Measurements from ENCODE around the gene ZNF518A. TPM values are rescaled to one million over a fixed set of nuclear protein-coding genes. Genes with fewer than 3 reads are reported as not detected.

Gene ZNF518A
- total and polyA plus RNA-seq, 10 of the 15 experiments (the other 5 are each of a cell fraction or from before 2014, with no cell fraction given): 3.7 to 24.4 (median 15.4) TPM

DNA sequence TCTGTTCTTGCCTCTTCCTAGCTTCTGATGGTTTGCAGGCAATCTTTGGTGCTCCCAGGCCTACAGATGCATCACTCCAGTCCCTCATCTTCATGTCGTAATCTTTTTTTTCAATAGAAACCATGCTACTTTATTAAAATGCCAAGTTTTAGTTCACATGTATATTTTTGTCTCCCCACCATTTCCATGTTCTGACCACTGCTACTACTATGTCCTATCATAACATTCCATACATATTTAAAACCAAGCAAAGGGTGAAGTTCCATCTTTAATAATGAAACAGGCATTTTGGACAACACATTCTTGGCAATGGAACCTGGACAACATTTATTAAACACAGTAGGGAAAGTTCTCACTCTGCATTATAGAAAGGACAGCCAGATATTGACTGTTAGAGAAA, 58.8 kb downstream of the ZNF518A start:
- H2AFZ ChIP-seq (ENCODE audit: control insufficient read depth, low read depth, low read length): no peak overlapping the region
- CTCF ChIA-PET: no interaction called here
- peaks cover 6% of the 10 kb centered on the region for H3K9me3 ChIP-seq (replicated peaks; ENCODE audit: control insufficient read depth, insufficient read depth, low read length)
- H3K4me3 ChIP-seq: no peak overlapping the region
- RAD21 ChIA-PET (ENCODE audit: unreplicated experiment): no interaction called here
- no peaks in the 10 kb centered on the region for H3K79me2 ChIP-seq (ENCODE audit: control insufficient read depth, insufficient read depth, low read length)
- no peaks in the 10 kb centered on the region for H4K20me1 ChIP-seq (ENCODE audit: control insufficient read depth, insufficient read depth)
- ATAC-seq (no peak), DNase-seq (ENCODE audit: low read depth, low spot score) (no peak), FAIRE-seq (no peak)
- no TSS peak for BruUV-seq (replicated peaks)
- H3K9ac ChIP-seq (ENCODE audit: control insufficient read depth, insufficient read depth, low read length): no peak overlapping the region
- no peaks in the 10 kb centered on the region for H3K27me3 ChIP-seq (replicated peaks in 1 of 2; ENCODE audit: control insufficient read depth in 2 of 2, insufficient read depth in 2 of 2, low read length in 1 of 2)
- intact Hi-C loops (cut with micrococcal nuclease; ENCODE audit: unreplicated experiment) (no loop called here), in situ Hi-C loops (cut with MboI) (no loop called here)
- H3K4me2 ChIP-seq (ENCODE audit: control insufficient read depth, insufficient read depth): no peak overlapping the region
- POLR2A ChIA-PET: no interaction called here
- no peak overlapping the region for H3K27ac ChIP-seq (ENCODE audit: control insufficient read depth, insufficient read depth)
- WGBS (ENCODE audit: insufficient coverage, insufficient replicate concordance, low lambda C conversion rate, missing lambda C conversion rate): 100% methylated on average over 1 of the region's 1 CpG
- SMC1A ChIA-PET (ENCODE audit: uncharacterized antibody, unreplicated experiment): interaction anchor here (1.1 kb wide), 1 partner anchor 17 kb away, joined by 3 read pairs; no protein-coding TSS in a partner anchor
- H3K36me3 ChIP-seq (ENCODE audit: control insufficient read depth in 2 of 2, insufficient read depth in 2 of 2, low read length in 1 of 2): peaks cover 1 to 31% of the 10 kb centered on the region in 2 experiments; a peak in 2 of 4 replicates
- no peaks in the 10 kb centered on the region for H3K4me1 ChIP-seq (ENCODE audit: control insufficient read depth, insufficient read depth, low read length)
- TF ChIP-seq, protein P1, sequence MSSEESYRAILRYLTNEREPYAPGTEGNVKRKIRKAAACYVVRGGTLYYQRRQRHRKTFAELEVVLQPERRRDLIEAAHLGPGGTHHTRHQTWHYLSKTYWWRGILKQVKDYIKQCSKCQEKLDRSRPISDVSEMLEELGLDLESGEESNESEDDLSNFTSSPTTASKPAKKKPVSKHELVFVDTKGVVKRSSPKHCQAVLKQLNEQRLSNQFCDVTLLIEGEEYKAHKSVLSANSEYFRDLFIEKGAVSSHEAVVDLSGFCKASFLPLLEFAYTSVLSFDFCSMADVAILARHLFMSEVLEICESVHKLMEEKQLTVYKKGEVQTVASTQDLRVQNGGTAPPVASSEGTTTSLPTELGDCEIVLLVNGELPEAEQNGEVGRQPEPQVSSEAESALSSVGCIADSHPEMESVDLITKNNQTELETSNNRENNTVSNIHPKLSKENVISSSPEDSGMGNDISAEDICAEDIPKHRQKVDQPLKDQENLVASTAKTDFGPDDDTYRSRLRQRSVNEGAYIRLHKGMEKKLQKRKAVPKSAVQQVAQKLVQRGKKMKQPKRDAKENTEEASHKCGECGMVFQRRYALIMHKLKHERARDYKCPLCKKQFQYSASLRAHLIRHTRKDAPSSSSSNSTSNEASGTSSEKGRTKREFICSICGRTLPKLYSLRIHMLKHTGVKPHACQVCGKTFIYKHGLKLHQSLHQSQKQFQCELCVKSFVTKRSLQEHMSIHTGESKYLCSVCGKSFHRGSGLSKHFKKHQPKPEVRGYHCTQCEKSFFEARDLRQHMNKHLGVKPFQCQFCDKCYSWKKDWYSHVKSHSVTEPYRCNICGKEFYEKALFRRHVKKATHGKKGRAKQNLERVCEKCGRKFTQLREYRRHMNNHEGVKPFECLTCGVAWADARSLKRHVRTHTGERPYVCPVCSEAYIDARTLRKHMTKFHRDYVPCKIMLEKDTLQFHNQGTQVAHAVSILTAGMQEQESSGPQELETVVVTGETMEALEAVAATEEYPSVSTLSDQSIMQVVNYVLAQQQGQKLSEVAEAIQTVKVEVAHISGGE (CRISPR knock-in tag; IDR thresholded peaks at IDR 0.05): no peak
- no peak for TF ChIP-seq POLR2AphosphoS2 (IDR thresholded peaks at IDR 0.05; ENCODE audit: low read depth, low read length)
- TF ChIP-seq BMI1 (IDR thresholded peaks at IDR 0.05; ENCODE audit: borderline replicate concordance): no peak
- TF ChIP-seq WRNIP1 (IDR thresholded peaks at IDR 0.05; ENCODE audit: borderline replicate concordance, low read depth, low read length): no peak
- no peak for TF ChIP-seq PAX8 (IDR thresholded peaks at IDR 0.05)
- TF ChIP-seq SIN3A (IDR thresholded peaks at IDR 0.05; ENCODE audit: low read depth, low read length): no peak
- TF ChIP-seq ZNF274 (IDR thresholded peaks at IDR 0.05; ENCODE audit: insufficient read depth, insufficient read length): no peak
- no peak for TF ChIP-seq KAT2A (conservative IDR thresholded peaks at IDR 0.05; ENCODE audit: control insufficient read depth, low read depth, low read length)
- no peak for TF ChIP-seq KLF5 (IDR thresholded peaks at IDR 0.05; ENCODE audit: partially characterized antibody)
- TF ChIP-seq, protein P2, sequence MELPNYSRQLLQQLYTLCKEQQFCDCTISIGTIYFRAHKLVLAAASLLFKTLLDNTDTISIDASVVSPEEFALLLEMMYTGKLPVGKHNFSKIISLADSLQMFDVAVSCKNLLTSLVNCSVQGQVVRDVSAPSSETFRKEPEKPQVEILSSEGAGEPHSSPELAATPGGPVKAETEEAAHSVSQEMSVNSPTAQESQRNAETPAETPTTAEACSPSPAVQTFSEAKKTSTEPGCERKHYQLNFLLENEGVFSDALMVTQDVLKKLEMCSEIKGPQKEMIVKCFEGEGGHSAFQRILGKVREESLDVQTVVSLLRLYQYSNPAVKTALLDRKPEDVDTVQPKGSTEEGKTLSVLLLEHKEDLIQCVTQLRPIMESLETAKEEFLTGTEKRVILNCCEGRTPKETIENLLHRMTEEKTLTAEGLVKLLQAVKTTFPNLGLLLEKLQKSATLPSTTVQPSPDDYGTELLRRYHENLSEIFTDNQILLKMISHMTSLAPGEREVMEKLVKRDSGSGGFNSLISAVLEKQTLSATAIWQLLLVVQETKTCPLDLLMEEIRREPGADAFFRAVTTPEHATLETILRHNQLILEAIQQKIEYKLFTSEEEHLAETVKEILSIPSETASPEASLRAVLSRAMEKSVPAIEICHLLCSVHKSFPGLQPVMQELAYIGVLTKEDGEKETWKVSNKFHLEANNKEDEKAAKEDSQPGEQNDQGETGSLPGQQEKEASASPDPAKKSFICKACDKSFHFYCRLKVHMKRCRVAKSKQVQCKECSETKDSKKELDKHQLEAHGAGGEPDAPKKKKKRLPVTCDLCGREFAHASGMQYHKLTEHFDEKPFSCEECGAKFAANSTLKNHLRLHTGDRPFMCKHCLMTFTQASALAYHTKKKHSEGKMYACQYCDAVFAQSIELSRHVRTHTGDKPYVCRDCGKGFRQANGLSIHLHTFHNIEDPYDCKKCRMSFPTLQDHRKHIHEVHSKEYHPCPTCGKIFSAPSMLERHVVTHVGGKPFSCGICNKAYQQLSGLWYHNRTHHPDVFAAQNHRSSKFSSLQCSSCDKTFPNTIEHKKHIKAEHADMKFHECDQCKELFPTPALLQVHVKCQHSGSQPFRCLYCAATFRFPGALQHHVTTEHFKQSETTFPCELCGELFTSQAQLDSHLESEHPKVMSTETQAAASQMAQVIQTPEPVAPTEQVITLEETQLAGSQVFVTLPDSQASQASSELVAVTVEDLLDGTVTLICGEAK (IDR thresholded peaks at IDR 0.05; ENCODE audit: borderline replicate concordance): no peak
- no peak for TF ChIP-seq TCF12 (IDR thresholded peaks at IDR 0.05; ENCODE audit: low read depth, low read length)
- TF ChIP-seq, protein P3, sequence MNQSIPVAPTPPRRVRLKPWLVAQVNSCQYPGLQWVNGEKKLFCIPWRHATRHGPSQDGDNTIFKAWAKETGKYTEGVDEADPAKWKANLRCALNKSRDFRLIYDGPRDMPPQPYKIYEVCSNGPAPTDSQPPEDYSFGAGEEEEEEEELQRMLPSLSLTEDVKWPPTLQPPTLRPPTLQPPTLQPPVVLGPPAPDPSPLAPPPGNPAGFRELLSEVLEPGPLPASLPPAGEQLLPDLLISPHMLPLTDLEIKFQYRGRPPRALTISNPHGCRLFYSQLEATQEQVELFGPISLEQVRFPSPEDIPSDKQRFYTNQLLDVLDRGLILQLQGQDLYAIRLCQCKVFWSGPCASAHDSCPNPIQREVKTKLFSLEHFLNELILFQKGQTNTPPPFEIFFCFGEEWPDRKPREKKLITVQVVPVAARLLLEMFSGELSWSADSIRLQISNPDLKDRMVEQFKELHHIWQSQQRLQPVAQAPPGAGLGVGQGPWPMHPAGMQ (IDR thresholded peaks at IDR 0.05; ENCODE audit: borderline replicate concordance): no peak
- no peak for TF ChIP-seq SUPT20H (IDR thresholded peaks at IDR 0.05; ENCODE audit: borderline replicate concordance, control insufficient read depth, low read depth, low read length)
- no peak for TF ChIP-seq JUNB (IDR thresholded peaks at IDR 0.05)
- no peak for TF ChIP-seq TCF3 (IDR thresholded peaks at IDR 0.05; ENCODE audit: borderline replicate concordance, insufficient read depth, low read depth, low read length)
- TF ChIP-seq, protein P4, sequence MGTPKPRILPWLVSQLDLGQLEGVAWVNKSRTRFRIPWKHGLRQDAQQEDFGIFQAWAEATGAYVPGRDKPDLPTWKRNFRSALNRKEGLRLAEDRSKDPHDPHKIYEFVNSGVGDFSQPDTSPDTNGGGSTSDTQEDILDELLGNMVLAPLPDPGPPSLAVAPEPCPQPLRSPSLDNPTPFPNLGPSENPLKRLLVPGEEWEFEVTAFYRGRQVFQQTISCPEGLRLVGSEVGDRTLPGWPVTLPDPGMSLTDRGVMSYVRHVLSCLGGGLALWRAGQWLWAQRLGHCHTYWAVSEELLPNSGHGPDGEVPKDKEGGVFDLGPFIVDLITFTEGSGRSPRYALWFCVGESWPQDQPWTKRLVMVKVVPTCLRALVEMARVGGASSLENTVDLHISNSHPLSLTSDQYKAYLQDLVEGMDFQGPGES (IDR thresholded peaks at IDR 0.05): no peak

Data from GM12878 (cell line).